HCT116 (cell line): ENCODE measurements around the gene FAM20C.

Experiments used
- CTCF ChIP-seq, 3 experiments: fragments of 200-600 bp in 1 of 3; sonication (generic) in 1 of 3; IDR thresholded peaks in 2 of 3; conservative IDR thresholded peaks in 1 of 3; 2 replicates each; pipeline ENCODE4 v1.5.1; 2012 to 2017; ENCODE audit warnings: low read depth in 2 of 3, low read length in 2 of 3, antibody characterized with exemption in 1 of 3, borderline replicate concordance in 1 of 3, control low read depth in 1 of 3, mild to moderate bottlenecking in 1 of 3, mixed read lengths in 1 of 3, mixed run types in 1 of 3, moderate library complexity in 1 of 3; ENCODE audit not compliant: insufficient read depth in 1 of 3
- EZH2phosphoT487 ChIP-seq: fragments of 200-600 bp; IDR thresholded peaks from 2 replicates; pipeline ENCODE4 v1.6.1; 2018; ENCODE audit warnings: antibody characterized with exemption, borderline replicate concordance
- FOSL1 ChIP-seq: IDR thresholded peaks from 2 replicates; pipeline ENCODE4 v1.6.1; 2012; ENCODE audit warnings: low read depth
- JUND ChIP-seq: IDR thresholded peaks from 2 replicates; pipeline ENCODE4 v1.6.1; 2012
- POLR2A ChIP-seq: IDR thresholded peaks from 2 replicates; pipeline ENCODE4 v1.7.0; 2011; ENCODE audit warnings: borderline replicate concordance; ENCODE audit not compliant: insufficient read depth, insufficient read length; ENCODE audit errors: extremely low read depth
- POLR2AphosphoS5 ChIP-seq: IDR thresholded peaks from 2 replicates; pipeline ENCODE4 v1.6.1; 2011; ENCODE audit warnings: mild to moderate bottlenecking, low read depth, low read length, moderate library complexity
- REST ChIP-seq: IDR thresholded peaks from 2 replicates; pipeline ENCODE4 v1.6.1; 2012; ENCODE audit warnings: low read depth
- SIN3A ChIP-seq: IDR thresholded peaks from 2 replicates; pipeline ENCODE4 v1.6.1; 2012; ENCODE audit warnings: low read depth

GRCh38 chr7:174716-175115 lies 17.7 kb upstream of the FAM20C start:
- TF ChIP-seq REST (no peak), FOSL1 (no peak), EZH2phosphoT487 (no peak), CTCF (IDR thresholded peaks at IDR 0.05 in 2 of 3, conservative IDR thresholded peaks at IDR 0.05 in 1 of 3; ENCODE audit: borderline replicate concordance in 1 of 3, insufficient read depth in 1 of 3, low read depth in 2 of 3, low read length in 2 of 3) (no peak), JUND (no peak), SIN3A (no peak), POLR2A (no peak), POLR2AphosphoS5 (no peak)
